ENCODE measurements around the gene KIF1A.
A peak's percentile ranks its signal among the peaks of the same experiment; 100 is the strongest.

Gene KIF1A, protein sequence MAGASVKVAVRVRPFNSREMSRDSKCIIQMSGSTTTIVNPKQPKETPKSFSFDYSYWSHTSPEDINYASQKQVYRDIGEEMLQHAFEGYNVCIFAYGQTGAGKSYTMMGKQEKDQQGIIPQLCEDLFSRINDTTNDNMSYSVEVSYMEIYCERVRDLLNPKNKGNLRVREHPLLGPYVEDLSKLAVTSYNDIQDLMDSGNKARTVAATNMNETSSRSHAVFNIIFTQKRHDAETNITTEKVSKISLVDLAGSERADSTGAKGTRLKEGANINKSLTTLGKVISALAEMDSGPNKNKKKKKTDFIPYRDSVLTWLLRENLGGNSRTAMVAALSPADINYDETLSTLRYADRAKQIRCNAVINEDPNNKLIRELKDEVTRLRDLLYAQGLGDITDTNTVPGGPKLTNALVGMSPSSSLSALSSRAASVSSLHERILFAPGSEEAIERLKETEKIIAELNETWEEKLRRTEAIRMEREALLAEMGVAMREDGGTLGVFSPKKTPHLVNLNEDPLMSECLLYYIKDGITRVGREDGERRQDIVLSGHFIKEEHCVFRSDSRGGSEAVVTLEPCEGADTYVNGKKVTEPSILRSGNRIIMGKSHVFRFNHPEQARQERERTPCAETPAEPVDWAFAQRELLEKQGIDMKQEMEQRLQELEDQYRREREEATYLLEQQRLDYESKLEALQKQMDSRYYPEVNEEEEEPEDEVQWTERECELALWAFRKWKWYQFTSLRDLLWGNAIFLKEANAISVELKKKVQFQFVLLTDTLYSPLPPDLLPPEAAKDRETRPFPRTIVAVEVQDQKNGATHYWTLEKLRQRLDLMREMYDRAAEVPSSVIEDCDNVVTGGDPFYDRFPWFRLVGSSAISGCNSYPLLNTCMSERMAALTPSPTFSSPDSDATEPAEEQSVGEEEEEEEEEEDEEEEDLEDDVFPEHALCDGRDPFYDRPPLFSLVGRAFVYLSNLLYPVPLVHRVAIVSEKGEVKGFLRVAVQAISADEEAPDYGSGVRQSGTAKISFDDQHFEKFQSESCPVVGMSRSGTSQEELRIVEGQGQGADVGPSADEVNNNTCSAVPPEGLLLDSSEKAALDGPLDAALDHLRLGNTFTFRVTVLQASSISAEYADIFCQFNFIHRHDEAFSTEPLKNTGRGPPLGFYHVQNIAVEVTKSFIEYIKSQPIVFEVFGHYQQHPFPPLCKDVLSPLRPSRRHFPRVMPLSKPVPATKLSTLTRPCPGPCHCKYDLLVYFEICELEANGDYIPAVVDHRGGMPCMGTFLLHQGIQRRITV (N-terminal part only)

DNA sequence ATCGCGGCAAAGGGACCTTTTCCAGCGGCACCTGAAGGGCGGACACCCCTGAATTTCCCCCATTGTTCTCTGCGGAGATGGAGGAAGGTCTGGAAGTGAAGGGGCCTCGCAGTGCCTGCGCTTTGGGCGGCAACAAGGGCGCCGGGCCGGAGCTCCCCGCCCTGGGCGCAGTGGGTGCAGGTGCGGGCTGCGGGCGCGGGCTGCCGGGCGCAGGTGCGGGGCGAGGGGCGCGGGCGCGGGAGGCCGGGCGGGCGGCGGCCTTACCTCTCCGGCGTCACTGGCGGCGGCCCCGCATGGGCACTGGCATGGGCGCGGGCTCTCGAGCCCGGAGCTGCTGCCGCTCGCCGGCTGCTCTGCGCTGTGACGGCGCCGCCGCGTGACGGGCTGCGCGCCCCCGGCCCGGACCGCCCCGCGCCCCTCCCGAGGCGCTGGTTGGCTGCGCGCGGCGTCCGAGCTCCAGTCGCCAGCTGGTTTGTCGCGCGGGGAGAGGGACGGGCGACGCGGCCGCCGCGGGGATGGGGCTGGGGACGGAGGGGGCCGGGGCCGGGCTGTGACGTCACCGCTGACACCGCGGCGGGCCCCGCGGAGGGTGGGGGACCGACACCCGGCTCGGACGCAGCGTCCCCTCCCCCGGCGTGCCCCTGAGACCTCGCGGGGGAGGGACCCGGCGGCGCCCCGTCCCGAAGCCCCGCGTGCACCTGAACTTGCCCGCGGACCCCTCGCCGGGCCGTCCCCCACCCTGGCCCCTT is at the start of gene KIF1A:
Gene KIF1A, minus strand, starts transcription at position 362 of the 749 bp plus-strand sequence. CDS start 22,467 bp downstream, outside the sequence.
- DNase-seq: no peak

DNA sequence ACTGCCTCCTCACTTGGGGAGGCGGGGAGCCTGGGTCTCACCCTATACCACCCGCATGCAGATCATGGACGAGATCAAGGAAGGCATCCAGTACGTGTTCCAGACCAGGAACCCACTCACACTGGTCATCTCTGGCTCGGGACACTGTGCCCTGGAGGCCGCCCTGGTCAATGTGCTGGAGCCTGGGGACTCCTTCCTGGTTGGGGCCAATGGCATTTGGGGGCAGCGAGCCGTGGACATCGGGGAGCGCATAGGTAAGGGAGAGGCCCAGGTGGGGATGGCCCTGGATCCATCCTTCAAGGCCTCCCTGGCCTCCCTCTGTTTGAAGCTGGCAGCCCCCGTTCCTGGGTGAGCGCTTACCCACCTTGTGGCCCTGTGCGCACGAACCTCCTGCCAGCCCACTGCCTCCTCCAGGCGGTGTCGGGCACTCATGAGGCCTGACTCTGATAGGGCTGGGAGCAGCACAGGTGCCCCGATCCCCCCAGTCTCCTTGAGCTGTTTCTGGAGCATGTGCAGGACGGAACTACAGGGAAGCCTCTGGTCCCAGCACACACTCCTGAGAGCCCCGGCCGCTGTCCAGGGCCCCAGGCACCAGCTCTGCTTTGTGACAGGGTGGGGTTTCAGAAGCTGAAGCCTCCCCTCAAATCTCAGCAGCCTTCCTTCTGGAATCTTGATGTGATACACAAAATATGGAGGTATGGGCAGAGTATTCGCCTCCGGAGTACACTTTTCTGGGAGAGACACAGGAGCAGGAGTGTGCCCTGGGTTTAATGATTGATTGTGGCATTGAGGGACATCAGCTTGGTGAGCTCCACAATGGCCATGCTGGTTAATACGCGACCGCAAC is 49.3 kb upstream of the KIF1A start:
- DNase-seq: no peak

DNA sequence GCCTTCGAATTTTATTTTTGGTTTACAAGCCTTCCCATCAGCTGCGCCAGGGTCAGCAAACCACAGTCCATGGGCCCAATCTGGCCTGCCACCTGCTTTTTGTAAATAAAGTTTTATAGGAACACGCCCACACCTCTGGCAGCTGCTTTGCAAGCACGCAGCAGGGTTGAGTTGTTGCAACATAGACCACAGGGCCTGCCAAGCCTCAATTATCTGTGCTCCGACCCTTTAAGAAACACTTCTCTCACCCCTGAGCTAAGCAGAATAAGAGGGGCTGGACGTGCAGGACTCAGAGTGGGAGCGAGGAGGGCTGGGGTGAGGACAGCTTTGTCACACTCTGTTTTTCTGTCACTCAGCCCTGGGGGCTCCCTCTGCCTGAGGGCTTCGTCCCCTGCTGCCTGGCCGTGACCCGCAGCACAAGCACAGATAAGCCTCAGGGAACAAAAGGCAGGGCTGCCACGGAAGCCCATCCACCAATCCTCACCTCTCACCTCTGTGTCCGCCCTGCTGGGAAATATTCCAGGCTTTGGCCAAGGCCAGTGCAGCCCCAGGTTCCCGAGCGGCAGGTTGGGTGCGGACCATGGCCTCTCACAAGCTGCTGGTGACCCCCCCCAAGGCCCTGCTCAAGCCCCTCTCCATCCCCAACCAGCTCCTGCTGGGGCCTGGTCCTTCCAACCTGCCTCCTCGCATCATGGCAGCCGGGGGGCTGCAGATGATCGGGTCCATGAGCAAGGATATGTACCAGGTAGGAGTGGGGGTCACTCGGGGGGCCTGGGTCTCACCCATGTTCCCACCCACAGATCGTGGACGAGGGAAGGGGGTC is 48.5 kb upstream of the KIF1A start, which contains the start of gene AGXT:
Gene AGXT, plus strand, starts transcription at position 539 of the 823 bp plus-strand sequence. Its CDS starts 42 bp downstream, at position 581.
- DNase-seq: no peak

DNA sequence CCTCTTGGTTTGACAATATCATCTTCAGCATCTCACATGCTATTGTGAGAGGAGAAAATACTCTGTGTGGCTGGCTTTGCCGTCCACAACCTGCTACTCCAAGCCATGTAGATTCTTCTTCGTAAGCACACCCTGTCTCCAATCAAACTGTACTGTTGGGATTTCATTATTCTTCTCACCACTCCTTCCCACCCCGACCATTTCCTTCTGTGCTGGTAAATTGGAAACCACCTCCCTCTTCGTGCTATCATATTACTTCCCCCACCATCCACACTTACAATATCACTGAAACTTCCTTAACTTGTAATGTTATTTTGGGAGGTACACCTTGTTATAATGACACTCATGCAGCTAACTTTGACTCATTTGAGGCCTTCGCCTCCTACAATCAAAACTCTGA is 45.4 kb upstream of the KIF1A start:
- DNase-seq: peak in 2 of 3 donors; percentile 19 to 21

DNA sequence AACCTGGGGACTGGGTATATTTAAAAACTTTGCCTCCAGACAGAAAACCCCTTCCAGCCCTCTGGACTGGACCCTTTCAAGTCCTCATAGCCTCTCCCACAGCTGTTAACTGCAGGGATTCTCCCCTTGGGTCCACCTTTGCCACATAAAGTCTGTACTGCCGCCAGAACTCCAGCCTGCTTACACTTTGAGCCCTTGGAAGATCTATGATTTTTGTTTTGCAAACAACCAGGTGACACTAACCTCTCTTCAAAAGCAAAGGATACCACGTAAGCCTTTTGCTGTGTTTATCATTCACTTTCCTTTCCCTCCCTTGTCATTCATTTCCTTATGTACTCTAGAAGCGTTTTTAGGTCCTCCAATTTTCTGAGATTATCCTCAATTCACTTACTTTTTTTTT is 44.5 kb upstream of the KIF1A start:
- no peak for DNase-seq

DNA sequence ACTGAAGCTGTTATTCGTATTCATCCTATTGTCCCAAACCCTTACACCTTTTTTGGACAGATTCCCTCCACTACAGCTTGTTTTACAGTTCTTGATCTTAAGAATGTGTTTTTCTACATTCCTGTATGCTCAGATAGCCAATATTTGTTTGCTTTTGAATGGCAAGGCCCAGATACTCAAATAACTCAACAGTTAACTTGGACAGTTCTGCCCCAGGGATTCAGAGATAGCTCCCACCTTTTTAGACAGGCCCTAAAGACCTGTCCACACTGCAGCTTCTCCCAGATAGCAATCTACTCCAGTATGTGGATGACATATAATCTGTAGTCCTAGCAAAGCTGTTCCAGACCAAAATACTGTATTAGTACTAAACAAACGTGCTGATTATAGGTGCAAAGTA is 41.5 kb upstream of the KIF1A start:
- DNase-seq: no peak

DNA sequence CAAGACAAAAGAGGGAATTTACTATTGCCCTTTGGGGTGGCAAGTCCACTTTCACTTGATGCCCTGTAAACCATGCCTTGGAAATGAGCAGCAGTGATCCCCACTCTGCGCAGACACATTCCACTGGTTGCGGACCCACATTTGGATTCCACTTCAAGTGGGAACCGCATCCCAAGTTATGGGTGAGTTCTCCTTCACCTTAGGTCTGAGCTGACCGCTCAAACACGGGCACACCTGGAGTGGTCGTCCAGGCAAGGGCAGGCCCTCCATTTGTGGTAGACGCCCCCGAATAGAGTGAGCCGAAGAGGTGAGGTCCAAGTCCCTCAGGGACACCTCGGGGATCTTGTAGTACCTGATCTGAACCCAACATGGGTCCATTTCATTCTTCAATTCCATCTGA is 38.9 kb upstream of the KIF1A start:
- no peak for DNase-seq

DNA sequence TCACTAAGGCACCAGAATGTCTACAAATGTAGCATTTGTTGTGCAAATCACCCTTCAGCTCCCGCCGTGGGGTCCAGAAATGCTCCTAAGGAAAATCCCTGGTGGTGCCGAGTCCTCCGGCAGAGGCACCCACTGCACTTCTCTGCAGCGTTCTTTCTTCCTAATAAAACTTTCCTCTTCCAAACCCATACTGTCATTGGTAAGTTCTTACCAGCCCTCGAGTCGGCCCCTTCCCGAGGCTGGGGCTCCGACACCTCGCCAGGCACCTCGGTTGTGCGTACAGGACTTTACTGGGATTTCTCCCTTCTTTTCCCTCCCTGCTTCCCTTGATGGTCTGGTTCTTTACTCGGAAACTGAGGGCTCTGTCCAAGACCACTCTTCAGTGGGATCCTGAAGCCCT is 38.3 kb upstream of the KIF1A start:
- DNase-seq: no peak

DNA sequence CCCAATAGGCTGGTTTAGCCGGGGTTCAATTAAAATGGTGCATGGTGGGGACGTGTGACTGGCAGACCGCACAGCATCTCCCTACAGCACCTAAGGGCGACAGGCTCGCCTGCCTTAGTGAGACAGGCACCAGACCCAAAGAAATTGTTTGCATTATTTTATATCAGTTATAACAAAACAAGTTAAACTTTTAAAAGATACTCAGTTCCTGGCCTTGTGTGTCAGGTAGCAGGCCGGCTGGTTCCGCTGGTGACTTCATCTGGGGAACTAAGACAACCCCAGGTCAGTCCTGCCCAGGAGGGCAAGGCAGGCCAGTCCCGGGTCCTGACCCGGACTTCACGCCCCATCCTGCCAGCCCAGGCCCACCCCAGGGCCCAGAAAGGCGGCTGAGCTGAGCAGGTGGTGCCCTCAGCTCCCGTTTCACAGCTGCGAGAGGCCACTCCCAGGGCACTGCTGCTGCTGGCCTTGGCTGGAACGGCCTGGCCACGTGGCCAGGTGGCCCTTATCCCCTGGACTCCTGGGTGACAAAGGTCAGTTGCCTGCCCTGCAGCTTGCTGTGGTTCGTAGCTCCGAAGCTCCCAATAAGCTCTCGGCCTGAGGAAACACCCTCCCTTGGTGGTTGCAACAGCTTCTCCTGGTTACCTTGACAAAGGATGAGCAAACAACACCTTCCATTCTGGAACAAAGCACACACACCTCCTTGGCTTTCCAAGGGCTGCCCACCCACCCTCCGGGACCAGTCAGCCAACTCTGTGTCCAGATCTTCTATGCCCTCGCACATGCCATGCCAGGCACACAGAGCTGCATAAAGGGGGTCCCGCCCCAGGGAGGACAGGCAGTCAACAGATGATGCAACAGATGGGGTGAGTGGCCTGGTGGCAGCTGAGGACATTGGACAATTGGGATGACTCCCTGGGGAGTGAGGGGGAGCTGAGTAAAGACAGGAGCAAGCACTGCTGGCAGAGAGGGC is 37.3 kb upstream of the KIF1A start:
- no peak for DNase-seq

DNA sequence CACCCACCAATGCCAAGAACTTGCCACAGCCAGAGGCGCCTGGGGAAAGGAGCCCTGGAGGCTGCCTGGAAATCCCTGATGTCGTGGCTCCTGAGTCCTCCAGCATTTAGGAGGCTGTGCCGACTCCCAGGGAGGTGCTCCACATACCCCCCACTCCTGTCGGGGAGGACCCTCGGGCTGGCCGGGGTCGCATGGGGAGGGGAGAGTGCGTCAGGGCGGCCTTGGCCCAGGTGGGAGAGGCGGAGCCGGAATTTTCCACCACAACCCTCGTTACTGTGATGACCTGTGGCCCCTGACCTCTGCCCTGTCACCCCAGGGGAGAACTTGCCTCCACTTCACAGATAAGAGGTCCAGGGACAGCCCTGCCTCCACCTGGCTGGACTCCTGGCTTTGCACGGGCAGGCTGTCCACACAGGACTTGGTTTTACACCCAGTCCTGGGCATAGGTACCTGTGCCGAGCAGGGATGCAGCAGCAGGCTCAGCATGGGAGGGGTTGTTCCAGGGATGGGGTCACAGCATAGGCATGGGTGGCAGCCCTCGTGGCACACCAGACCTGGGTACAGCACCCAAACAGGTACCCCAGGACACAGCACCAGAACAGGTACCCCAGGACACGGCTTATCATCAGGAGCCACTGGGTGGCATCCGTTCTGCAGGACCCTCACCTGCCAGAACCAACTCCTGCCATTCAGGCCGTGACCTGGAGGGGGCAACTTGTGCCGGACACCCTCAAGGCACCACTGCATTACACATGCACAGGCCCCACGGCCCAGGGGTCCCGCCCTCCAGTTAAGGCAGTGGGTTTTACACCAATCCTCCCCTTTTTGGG is 36.3 kb upstream of the KIF1A start:
- DNase-seq: no peak

DNA sequence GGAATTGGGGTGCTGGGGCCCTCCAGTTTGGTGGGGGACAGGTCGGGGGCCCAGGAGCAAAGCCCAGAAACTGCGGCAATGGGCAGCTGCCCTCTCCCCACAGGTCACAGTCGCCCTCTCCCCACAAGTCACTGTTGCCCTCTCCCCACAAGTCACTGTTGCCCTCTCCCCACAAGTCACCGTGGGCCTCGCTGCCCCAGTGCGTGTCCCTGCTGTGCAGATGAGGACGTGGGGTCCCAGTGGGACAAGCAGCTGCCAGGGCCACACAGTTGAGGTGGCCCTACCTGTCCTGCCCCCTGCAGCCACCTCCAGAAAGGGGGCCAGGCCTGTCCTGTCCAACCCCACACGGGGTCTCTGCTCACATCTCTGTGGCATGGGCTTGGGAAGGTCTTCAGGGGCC is 35.7 kb upstream of the KIF1A start:
- no peak for DNase-seq

DNA sequence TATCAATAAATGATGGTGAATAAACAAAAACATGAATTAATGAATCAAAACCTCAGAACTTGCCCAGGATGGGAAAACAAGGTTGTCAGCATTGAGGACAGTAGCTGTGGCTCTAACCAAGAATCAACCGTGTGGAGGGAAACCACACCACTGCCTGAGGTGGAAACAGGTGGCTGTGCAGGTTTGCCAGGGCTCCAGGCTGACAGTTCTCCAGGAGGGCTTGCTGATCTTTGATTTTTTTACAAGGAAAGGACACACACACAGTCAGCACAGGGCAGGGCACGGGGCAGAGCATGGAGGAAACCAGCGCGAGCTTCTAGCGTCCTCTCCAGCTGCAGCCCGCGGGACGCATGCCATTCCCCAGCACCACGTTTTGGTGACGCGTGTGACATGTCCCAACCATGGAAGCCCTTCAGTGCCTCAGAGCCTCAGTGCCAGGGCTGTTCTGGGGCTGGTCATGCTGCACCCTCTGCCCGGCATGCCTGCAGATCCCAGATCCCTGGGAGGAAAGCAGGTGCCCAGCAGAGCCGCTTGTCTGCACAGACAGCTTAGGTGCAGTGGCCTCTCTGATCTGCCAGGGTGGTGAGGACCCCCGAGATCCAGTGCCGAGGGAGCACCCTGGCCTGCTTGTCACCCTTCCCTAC is 32.8 kb upstream of the KIF1A start:
- DNase-seq: no peak

DNA sequence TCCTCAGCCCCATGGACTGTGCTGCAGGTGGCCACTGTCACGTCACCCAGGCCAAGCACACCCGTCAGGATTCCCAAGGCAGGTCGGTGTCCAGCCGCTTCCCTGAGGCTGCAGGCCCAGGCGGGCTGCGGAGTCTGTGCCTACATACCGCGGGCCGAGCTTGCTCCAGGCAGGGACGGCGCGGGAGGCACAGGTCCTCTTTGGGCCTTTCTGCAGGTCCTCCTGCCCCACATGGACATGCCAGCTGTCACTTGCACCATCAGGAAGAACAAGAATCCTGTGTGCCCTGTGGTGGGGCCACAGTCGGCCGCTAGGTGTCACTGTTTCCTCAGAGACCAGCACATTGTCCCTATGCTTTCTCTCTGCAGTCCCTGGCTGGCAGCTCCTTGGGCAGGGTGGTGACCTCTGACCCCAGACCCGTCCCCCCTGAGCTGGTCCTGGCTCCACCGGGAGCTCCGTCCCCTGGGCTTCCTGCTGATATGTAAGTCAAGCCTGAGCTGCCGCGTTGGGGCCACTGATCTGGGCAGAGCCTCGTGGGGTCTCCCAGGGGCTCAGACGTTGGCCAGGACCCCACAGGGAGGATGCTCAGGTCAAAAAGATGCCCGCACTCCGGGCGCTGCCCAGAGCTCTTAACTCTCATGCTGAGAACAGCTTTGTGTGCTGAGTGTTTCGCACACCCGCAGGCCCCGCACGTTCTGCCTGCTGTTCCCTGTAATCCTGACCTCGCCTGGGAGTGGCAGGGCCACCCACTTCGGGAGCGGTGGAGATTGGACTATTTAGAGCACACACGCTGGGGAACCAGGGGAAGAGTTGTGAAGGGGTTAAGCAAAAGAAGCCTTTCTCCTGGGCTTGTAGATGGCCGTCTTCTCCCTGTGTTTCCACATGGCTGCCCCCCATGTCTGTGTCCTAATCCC is 31.3 kb upstream of the KIF1A start:
- DNase-seq: peak; percentile 81 to 89 (median 89)

DNA sequence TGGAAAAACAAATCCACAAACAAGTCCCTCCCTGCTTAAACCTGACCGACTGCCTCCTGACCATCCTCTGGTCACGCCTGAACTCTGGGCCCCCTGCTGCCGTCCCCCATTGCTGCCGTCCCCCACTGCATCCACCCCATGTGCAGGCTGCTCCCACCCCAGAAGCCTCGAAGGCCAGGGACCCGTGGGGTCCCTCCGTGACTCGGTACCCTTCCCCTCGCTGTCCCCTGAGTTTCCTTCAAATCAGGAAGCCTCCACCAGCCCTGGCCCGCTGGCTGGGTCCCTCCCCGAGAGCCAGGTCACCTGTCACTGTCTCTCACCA is 30.7 kb upstream of the KIF1A start:
- no peak for DNase-seq

DNA sequence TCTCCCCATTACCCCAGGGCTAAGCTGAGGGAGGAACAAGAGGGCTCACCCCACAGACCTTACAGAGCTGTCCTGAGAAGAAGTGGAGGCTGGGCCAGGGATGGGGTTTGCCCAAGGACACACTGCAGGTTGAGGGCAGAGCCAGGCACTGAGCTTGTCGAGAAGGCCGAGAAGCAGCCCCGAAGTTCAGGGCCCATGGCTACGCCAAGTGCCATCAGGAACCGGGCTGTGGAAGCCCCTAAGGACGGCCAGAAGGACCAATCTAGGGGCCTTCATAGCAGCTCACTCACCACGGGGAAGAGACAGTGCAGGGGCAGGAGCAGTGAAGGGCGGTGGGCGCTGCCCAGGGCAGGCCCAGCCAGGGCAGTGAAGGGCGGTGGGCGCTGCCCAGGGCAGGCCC is 30.0 kb upstream of the KIF1A start:
- no peak for DNase-seq

DNA sequence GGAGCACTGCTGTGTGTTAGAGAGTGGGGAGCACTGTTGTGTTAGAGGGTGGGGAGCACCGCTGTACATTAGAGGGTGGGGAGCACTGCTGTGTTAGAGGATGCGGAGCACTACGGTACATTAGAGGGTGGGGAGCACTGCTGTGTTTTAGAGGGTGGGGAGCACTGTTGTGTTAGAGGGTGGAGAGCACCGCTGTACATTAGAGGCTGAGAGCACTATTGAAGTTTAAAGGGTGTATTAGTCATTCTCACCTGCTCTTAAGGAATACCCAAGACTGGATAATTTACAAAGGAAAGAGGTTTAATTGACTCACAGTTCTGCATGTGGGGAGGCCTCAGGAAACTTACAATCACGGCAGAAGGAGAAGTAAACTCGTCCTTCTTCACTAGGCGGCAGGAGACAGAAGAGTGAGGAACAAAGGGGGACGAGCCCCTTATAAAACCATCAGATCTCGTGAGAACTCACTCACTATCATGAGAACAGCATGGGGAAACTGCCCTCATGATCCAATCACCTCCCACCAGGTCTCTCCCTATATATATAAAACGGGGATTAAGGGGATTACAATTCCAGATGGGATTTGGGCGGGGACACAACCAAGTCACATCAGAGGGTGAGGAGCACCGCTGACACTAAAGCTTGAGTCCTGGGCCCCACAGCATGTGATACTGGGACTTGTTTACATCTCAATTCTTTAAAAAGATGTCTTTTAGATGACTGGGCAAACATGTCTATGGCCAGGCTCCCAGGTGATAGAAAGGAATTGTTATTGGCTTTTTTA is 29.1 kb upstream of the KIF1A start:
- no peak for DNase-seq
